ENCODE data around the gene NEO1. TPM values are rescaled to one million over a fixed set of nuclear protein-coding genes. Genes with fewer than 3 reads are reported as not detected.

Gene NEO1
- total RNA-seq, 1 donor from 2014 or later = 31.3 TPM

DNA sequence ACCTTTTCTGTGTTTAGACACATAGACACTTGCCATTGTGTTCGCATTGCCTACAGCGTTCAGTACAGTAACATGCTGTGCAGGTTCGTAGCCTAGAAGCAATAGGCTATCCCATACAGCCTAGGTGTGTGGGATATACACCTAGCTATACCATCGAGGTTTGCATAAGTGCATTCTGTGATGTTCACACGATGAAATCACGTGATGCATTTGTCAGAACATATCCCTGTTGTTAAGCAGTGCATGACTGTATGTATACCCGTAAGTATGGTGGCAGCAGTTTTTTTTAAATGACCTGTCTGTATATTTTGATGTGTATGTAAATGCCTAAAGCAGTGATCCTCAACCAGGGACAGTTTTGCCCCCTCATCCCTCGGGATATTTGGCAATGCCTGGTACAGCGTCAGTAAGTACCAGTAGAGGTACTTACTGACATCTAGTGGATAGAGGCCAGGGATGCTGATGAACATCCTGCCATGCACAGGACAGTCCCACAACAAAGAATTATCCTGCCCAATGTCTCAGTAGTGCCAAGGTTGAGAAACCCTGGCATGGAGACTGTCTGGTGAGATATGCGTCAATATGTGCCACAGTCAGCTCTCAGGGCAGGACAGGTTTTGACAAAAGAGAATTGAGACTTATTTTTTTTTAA is 187.4 kb downstream of the NEO1 start:
- Histone ChIP-seq H3K9me3 (ENCODE audit: control insufficient read depth in 3 of 3, low read length in 3 of 3) (no peaks in the 10 kb centered on the region), H3K36me3 (ENCODE audit: control insufficient read depth in 3 of 3, insufficient read depth in 3 of 3, low read length in 3 of 3) (peaks cover 4 to 14% (median 6%) of the 10 kb centered on the region in 3 donors), H3K9ac (ENCODE audit: low read depth in 1 of 3, low read length in 3 of 3) (no peak overlapping the region), H3K4me1 (ENCODE audit: control insufficient read depth in 3 of 3, insufficient read depth in 3 of 3, low read length in 3 of 3) (no peaks in the 10 kb centered on the region), H3K27ac (ENCODE audit: low read depth, low read length) (no peak overlapping the region), H3K4me3 (ENCODE audit: low read length in 3 of 3) (no peak overlapping the region), H3K27me3 (ENCODE audit: control insufficient read depth in 3 of 3, insufficient read depth in 3 of 3, low read length in 3 of 3) (no peaks in the 10 kb centered on the region)

DNA sequence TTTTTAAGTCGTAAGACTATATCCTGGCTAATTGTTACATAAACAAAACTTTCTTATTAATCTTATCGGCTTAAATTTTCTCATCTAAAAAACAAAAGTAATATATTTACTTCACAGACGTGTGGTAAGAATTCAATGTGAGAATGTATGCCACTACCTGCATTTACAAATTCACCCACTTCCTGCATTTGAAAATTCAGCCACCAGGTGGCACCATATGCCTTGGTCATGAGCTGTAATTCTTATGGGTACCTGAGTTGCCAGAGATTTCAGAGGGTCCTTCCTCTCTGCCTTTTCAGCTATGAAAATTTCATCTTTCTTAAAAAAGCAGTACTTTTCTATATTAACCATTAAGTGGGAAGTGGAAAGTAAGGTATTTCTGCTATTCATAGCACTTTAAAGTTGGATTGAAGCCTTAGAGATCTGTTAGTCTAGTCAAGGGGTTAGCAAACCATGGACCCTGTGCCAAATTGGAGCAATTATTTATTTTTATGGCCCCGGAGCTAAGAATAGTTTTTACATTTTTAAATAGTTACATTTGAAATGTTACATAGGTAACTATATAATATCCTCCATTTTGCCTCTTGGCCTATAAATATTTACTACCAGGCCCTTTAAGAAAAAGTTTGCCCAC is 188.7 kb downstream of the NEO1 start:
- H3K9me3 ChIP-seq (ENCODE audit: control insufficient read depth in 3 of 3, low read length in 3 of 3) = no peaks in the 10 kb centered on the region
- no peak overlapping the region for H3K9ac ChIP-seq (ENCODE audit: low read depth in 1 of 3, low read length in 3 of 3)
- no peak overlapping the region for H3K4me3 ChIP-seq (ENCODE audit: low read length in 3 of 3)
- peaks cover 4 to 16% (median 10%) of the 10 kb centered on the region in 3 donors for H3K36me3 ChIP-seq (ENCODE audit: control insufficient read depth in 3 of 3, insufficient read depth in 3 of 3, low read length in 3 of 3)
- H3K4me1 ChIP-seq (ENCODE audit: control insufficient read depth in 3 of 3, insufficient read depth in 3 of 3, low read length in 3 of 3) = no peaks in the 10 kb centered on the region
- H3K27ac ChIP-seq (ENCODE audit: low read depth, low read length) = no peak overlapping the region
- H3K27me3 ChIP-seq (ENCODE audit: control insufficient read depth in 3 of 3, insufficient read depth in 3 of 3, low read length in 3 of 3) = no peaks in the 10 kb centered on the region

DNA sequence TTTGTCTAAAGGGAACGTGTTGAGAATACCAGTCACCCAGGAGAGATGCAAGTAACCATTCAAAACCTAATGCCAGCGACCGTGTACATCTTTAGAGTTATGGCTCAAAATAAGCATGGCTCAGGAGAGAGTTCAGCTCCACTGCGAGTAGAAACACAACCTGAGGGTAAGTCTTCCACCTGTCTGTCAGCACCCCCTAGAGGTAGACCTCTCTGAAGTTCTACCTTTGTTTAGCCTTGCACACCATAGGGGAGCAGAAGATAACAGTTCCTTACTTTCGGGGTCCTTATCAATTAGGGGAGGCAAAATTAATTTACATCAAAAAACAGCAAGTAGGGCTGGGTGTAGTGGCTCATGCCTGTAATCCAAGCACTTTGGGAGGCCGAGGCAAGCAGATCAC is 192.1 kb downstream of the NEO1 start:
- Histone ChIP-seq H3K4me1 (ENCODE audit: control insufficient read depth in 3 of 3, insufficient read depth in 3 of 3, low read length in 3 of 3) (no peaks in the 10 kb centered on the region), H3K9ac (ENCODE audit: low read depth in 1 of 3, low read length in 3 of 3) (no peak overlapping the region), H3K36me3 (ENCODE audit: control insufficient read depth in 3 of 3, insufficient read depth in 3 of 3, low read length in 3 of 3) (peaks cover 0 to 24% (median 13%) of the 10 kb centered on the region in 3 donors), H3K27me3 (ENCODE audit: control insufficient read depth in 3 of 3, insufficient read depth in 3 of 3, low read length in 3 of 3) (no peaks in the 10 kb centered on the region), H3K9me3 (ENCODE audit: control insufficient read depth in 3 of 3, low read length in 3 of 3) (no peaks in the 10 kb centered on the region), H3K27ac (ENCODE audit: low read depth, low read length) (no peak overlapping the region), H3K4me3 (ENCODE audit: low read length in 3 of 3) (no peak overlapping the region)

DNA sequence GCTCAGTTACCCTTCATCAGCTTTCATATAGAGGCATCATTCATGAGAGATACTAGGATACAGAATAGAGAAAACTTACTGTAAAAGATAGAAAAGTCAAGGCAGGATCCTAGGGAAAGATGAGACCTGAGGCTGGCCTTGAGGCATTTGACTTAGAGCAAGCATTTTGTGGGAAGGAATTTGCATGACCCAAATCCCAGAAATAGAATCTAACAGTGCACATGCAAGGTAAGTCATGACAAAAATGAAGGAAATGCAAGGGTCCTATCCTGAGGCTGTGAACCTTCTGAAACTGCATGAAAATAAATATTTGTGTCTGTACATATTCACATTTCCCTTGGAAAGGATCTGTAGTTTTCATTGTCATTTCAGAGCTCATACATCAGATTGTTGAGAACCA is 194.2 kb downstream of the NEO1 start:
- Histone ChIP-seq H3K27me3 (ENCODE audit: control insufficient read depth in 3 of 3, insufficient read depth in 3 of 3, low read length in 3 of 3) (no peaks in the 10 kb centered on the region), H3K27ac (ENCODE audit: low read depth, low read length) (no peak overlapping the region), H3K4me1 (ENCODE audit: control insufficient read depth in 3 of 3, insufficient read depth in 3 of 3, low read length in 3 of 3) (no peaks in the 10 kb centered on the region), H3K4me3 (ENCODE audit: low read length in 3 of 3) (no peak overlapping the region), H3K9me3 (ENCODE audit: control insufficient read depth in 3 of 3, low read length in 3 of 3) (no peaks in the 10 kb centered on the region), H3K9ac (ENCODE audit: low read depth in 1 of 3, low read length in 3 of 3) (no peak overlapping the region), H3K36me3 (ENCODE audit: control insufficient read depth in 3 of 3, insufficient read depth in 3 of 3, low read length in 3 of 3) (peaks cover 5 to 21% (median 17%) of the 10 kb centered on the region in 3 donors)

DNA sequence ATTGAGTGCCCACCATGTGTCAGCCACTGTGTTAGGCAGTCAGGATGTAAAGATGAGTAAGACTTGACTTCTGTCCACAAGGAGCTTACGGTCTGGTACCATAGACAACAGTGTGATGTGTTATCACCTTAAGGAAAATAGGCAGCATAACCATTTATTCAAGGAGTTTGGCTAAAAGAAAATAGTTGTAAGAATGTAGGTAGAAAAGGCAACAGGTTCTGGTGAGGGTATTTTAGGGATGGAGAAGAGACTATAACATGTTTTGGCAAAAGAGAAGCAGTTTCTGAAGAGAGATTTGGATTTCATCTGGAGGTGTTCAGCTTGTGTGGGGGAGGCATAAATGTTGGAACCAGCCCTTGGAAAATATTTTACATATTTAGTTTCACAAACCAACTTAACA is 194.6 kb downstream of the NEO1 start:
- Histone ChIP-seq H3K27ac (ENCODE audit: low read depth, low read length) (no peak overlapping the region), H3K36me3 (ENCODE audit: control insufficient read depth in 3 of 3, insufficient read depth in 3 of 3, low read length in 3 of 3) (peaks cover 5 to 21% (median 17%) of the 10 kb centered on the region in 3 donors), H3K9me3 (ENCODE audit: control insufficient read depth in 3 of 3, low read length in 3 of 3) (no peaks in the 10 kb centered on the region), H3K4me1 (ENCODE audit: control insufficient read depth in 3 of 3, insufficient read depth in 3 of 3, low read length in 3 of 3) (no peaks in the 10 kb centered on the region), H3K27me3 (ENCODE audit: control insufficient read depth in 3 of 3, insufficient read depth in 3 of 3, low read length in 3 of 3) (no peaks in the 10 kb centered on the region), H3K9ac (ENCODE audit: low read depth in 1 of 3, low read length in 3 of 3) (no peak overlapping the region), H3K4me3 (ENCODE audit: low read length in 3 of 3) (no peak overlapping the region)

DNA sequence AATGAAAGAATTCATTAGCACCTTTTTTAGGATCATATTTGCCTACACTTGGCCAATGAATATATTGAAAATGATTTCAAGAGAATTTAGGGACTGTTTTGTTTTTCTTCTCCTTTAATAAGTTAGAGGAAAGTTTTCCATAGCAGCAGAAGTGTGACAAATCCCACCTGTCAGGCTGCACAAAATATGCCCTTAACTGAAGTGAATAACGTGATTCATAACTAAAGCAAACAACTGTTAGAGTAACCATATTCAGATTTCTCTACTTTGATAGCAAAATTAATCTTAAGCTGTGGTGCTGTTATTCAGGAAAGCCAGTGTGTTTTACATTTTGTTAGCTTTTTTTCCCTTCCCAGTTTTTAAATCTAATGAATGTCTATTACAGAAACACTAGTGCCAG is 195.1 kb downstream of the NEO1 start:
- no peak overlapping the region for H3K4me3 ChIP-seq (ENCODE audit: low read length in 3 of 3)
- H3K36me3 ChIP-seq (ENCODE audit: control insufficient read depth in 3 of 3, insufficient read depth in 3 of 3, low read length in 3 of 3) = peaks cover 5 to 21% (median 17%) of the 10 kb centered on the region in 3 donors
- no peak overlapping the region for H3K27ac ChIP-seq (ENCODE audit: low read depth, low read length)
- H3K9ac ChIP-seq (ENCODE audit: low read depth in 1 of 3, low read length in 3 of 3) = no peak overlapping the region
- no peaks in the 10 kb centered on the region for H3K27me3 ChIP-seq (ENCODE audit: control insufficient read depth in 3 of 3, insufficient read depth in 3 of 3, low read length in 3 of 3)
- H3K4me1 ChIP-seq (ENCODE audit: control insufficient read depth in 3 of 3, insufficient read depth in 3 of 3, low read length in 3 of 3) = no peaks in the 10 kb centered on the region
- H3K9me3 ChIP-seq (ENCODE audit: control insufficient read depth in 3 of 3, low read length in 3 of 3) = no peaks in the 10 kb centered on the region

DNA sequence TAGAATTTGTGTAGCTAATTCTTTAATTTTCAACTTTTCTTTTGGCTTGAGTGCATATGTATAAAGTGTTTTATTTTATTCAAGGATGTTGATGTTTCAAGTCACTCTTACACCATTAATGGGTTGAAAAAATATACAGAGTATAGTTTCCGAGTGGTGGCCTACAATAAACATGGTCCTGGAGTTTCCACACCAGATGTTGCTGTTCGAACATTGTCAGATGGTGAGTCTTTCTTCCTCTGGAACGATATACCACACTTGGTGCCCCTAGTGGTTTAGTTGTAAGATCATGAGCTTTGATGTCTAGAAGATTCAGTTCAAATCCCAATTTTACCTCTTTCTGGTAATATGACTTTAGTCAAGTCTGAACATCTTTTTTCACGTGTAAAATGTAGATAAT is 197.2 kb downstream of the NEO1 start:
- no peak overlapping the region for H3K9ac ChIP-seq (ENCODE audit: low read depth in 1 of 3, low read length in 3 of 3)
- H3K36me3 ChIP-seq (ENCODE audit: control insufficient read depth in 3 of 3, insufficient read depth in 3 of 3, low read length in 3 of 3) = peaks cover 5 to 26% (median 13%) of the 10 kb centered on the region in 3 donors
- H3K4me3 ChIP-seq (ENCODE audit: low read length in 3 of 3) = no peak overlapping the region
- H3K9me3 ChIP-seq (ENCODE audit: control insufficient read depth in 3 of 3, low read length in 3 of 3) = no peaks in the 10 kb centered on the region
- H3K4me1 ChIP-seq (ENCODE audit: control insufficient read depth in 3 of 3, insufficient read depth in 3 of 3, low read length in 3 of 3) = no peaks in the 10 kb centered on the region
- no peak overlapping the region for H3K27ac ChIP-seq (ENCODE audit: low read depth, low read length)
- H3K27me3 ChIP-seq (ENCODE audit: control insufficient read depth in 3 of 3, insufficient read depth in 3 of 3, low read length in 3 of 3) = no peaks in the 10 kb centered on the region

DNA sequence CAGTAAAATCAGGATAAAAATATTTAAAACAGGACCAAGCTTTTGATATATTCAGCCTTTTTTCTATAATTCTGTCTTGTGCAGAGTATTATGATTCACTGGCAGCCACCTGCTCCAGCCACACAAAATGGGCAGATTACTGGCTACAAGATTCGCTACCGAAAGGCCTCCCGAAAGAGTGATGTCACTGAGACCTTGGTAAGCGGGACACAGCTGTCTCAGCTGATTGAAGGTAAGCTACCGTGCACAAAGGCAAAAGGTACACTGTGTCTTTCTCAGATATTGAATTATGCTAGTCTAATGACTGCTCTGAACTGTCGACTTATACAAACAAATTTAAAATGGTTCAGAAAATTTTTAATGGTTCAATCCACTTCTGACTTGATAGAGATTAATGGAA is 202.3 kb downstream of the NEO1 start:
- Histone ChIP-seq H3K9ac (ENCODE audit: low read depth in 1 of 3, low read length in 3 of 3) (no peak overlapping the region), H3K27ac (ENCODE audit: low read depth, low read length) (no peak overlapping the region), H3K4me3 (ENCODE audit: low read length in 3 of 3) (no peak overlapping the region), H3K4me1 (ENCODE audit: control insufficient read depth in 3 of 3, insufficient read depth in 3 of 3, low read length in 3 of 3) (no peaks in the 10 kb centered on the region), H3K27me3 (ENCODE audit: control insufficient read depth in 3 of 3, insufficient read depth in 3 of 3, low read length in 3 of 3) (no peaks in the 10 kb centered on the region), H3K36me3 (ENCODE audit: control insufficient read depth in 3 of 3, insufficient read depth in 3 of 3, low read length in 3 of 3) (peaks cover 21 to 49% (median 31%) of the 10 kb centered on the region in 3 donors), H3K9me3 (ENCODE audit: control insufficient read depth in 3 of 3, low read length in 3 of 3) (no peaks in the 10 kb centered on the region)

DNA sequence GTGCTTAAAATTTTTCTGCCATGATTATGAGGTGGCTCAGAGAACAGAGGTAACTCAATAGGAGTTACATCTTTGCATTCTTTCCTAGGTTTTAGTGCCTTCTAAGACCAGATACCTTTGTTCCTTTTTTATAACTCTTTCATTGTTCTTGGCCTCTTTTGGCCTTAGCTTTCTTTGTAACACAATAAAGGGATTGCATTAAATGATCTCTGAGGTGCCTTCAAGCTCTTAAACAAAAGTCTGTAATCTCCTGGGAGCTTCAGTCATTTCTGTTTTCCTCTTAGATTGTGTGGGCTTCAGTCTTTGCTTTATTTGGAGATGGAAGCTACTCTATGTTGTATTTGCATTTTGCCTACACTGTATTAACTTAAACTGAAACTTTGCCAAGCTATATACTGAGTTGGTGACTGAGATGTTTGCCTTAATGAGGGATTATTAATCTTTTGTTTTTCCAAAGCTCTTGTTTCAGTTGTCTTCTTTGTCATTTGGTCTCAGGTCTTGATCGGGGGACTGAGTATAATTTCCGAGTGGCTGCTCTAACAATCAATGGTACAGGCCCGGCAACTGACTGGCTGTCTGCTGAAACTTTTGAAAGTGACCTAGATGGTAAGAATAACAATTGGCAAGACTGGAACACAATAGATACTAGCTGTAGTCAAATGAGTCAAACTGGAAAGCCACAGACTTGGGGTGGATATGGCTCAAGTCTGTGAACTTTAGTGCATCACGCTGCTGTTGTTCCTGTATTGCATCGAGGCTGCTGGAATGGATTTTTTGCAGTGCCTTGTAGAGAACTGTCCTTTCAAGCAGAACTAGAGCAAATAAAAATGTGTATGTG is 206.2 kb downstream of the NEO1 start:
- H3K9me3 ChIP-seq (ENCODE audit: control insufficient read depth in 3 of 3, low read length in 3 of 3) = no peaks in the 10 kb centered on the region
- no peaks in the 10 kb centered on the region for H3K27me3 ChIP-seq (ENCODE audit: control insufficient read depth in 3 of 3, insufficient read depth in 3 of 3, low read length in 3 of 3)
- H3K27ac ChIP-seq (ENCODE audit: low read depth, low read length) = no peak overlapping the region
- no peaks in the 10 kb centered on the region for H3K4me1 ChIP-seq (ENCODE audit: control insufficient read depth in 3 of 3, insufficient read depth in 3 of 3, low read length in 3 of 3)
- no peak overlapping the region for H3K9ac ChIP-seq (ENCODE audit: low read depth in 1 of 3, low read length in 3 of 3)
- peaks cover 19 to 65% (median 47%) of the 10 kb centered on the region in 3 donors for H3K36me3 ChIP-seq (ENCODE audit: control insufficient read depth in 3 of 3, insufficient read depth in 3 of 3, low read length in 3 of 3)
- H3K4me3 ChIP-seq (ENCODE audit: low read length in 3 of 3) = no peak overlapping the region

DNA sequence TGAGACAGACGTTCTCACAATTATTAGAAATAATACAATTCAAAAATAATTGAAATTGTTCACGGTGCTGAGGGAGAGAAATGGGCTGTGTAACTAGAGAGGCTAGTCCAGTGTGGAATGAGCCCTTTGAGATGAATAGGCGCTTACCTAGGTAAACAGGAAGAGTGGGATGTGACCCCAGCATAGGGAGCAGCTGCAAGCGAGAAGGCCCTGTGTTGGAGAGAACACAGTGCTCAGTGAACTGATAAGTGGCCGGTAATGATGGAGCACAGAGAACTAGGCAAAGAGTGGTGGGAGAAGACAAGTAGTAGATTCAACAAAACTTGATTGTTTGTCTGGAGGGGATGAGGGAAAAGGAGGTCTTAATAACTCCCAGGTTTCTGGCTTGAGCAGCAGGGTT is 212.6 kb downstream of the NEO1 start:
- Histone ChIP-seq H3K9ac (ENCODE audit: low read depth in 1 of 3, low read length in 3 of 3) (no peak overlapping the region), H3K4me3 (ENCODE audit: low read length in 3 of 3) (no peak overlapping the region), H3K9me3 (ENCODE audit: control insufficient read depth in 3 of 3, low read length in 3 of 3) (no peaks in the 10 kb centered on the region), H3K27me3 (ENCODE audit: control insufficient read depth in 3 of 3, insufficient read depth in 3 of 3, low read length in 3 of 3) (no peaks in the 10 kb centered on the region), H3K4me1 (ENCODE audit: control insufficient read depth in 3 of 3, insufficient read depth in 3 of 3, low read length in 3 of 3) (no peaks in the 10 kb centered on the region), H3K36me3 (ENCODE audit: control insufficient read depth in 3 of 3, insufficient read depth in 3 of 3, low read length in 3 of 3) (peaks cover 2 to 28% (median 22%) of the 10 kb centered on the region in 3 donors), H3K27ac (ENCODE audit: low read depth, low read length) (no peak overlapping the region)
